ENCODE results near the gene HECTD1. TPM values are rescaled to one million over a fixed set of nuclear protein-coding genes. Genes with fewer than 3 reads are reported as not detected.

Gene HECTD1
- total RNA-seq, 1 experiment from 2014 or later = 160 TPM

- Histone ChIP-seq H3K27ac (ENCODE audit: low read depth, low read length) (no peak overlapping the region), H2AFZ (ENCODE audit: low read depth, low read length, poor library complexity, severe bottlenecking) (no peak overlapping the region), H3K9ac (ENCODE audit: low read length) (no peak overlapping the region), H3K4me1 (ENCODE audit: control insufficient read depth in 1 of 2, insufficient read depth in 2 of 2, low read length in 2 of 2) (peaks cover 0 to 4% of the 10 kb centered on the region in 2 experiments; a peak in 2 of 4 replicates), H4K20me1 (ENCODE audit: insufficient read depth) (no peaks in the 10 kb centered on the region), H3K79me2 (ENCODE audit: insufficient read depth, low read length) (no peaks in the 10 kb centered on the region), H3K27me3 (ENCODE audit: insufficient read depth, low read length) (no peaks in the 10 kb centered on the region), H3K36me3 (ENCODE audit: control insufficient read depth in 1 of 2, insufficient read depth in 2 of 2, low read length in 2 of 2) (no peaks in the 10 kb centered on the region), H3K4me3 (replicated peaks in 1 of 2; ENCODE audit: low read depth in 1 of 2, low read length in 2 of 2) (no peak overlapping the region), H3K9me3 (ENCODE audit: control insufficient read depth in 1 of 2, insufficient read depth in 1 of 2, low read depth in 1 of 2, low read length in 2 of 2) (no peaks in the 10 kb centered on the region), H3K9me2 (ENCODE audit: insufficient read depth) (no peaks in the 10 kb centered on the region), H3K4me2 (ENCODE audit: low read length) (no peak overlapping the region)
- ChIA-PET RAD21 (ENCODE audit: low non-redundant PET in 1 of 2, low total read pairs in 2 of 2, uncharacterized antibody in 2 of 2, unreplicated experiment in 2 of 2) (no interaction called here), CTCF (no interaction called here), POLR2A (no interaction called here)
- ATAC-seq (no peak), DNase-seq (ENCODE audit: low read depth, low spot score) (no peak)
- BruUV-seq (replicated peaks) = no TSS peak
- TF ChIP-seq CBX3 (IDR thresholded peaks at IDR 0.05; ENCODE audit: low read depth) = no peak
- no peak for TF ChIP-seq SP1 (IDR thresholded peaks at IDR 0.05; ENCODE audit: low read depth)
- TF ChIP-seq RAD21 (IDR thresholded peaks at IDR 0.05; ENCODE audit: low read depth) = no peak
- no peak for TF ChIP-seq EZH2 (IDR thresholded peaks at IDR 0.05)
- no peak for TF ChIP-seq ELF1 (IDR thresholded peaks at IDR 0.05; ENCODE audit: borderline replicate concordance, low read depth)
- no peak for TF ChIP-seq CTCF (IDR thresholded peaks at IDR 0.05 in 2 of 3, conservative IDR thresholded peaks at IDR 0.05 in 1 of 3; ENCODE audit: borderline replicate concordance in 1 of 3, insufficient read depth in 1 of 3, low read depth in 2 of 3, low read length in 2 of 3)
- TF ChIP-seq MAX (IDR thresholded peaks at IDR 0.05) = no peak
- TF ChIP-seq TCF7L2 (IDR thresholded peaks at IDR 0.05; ENCODE audit: borderline replicate concordance, extremely low read depth, insufficient read depth, insufficient read length) = no peak
- no peak for TF ChIP-seq ZFX (IDR thresholded peaks at IDR 0.05)
- TF ChIP-seq POLR2AphosphoS5 (IDR thresholded peaks at IDR 0.05; ENCODE audit: low read depth, low read length) = no peak
- no peak for TF ChIP-seq SIN3A (IDR thresholded peaks at IDR 0.05; ENCODE audit: low read depth)
- no peak for TF ChIP-seq YY1 (IDR thresholded peaks at IDR 0.05; ENCODE audit: extremely low read depth, insufficient replicate concordance, low read depth, low read length)
- TF ChIP-seq ZBTB33 (IDR thresholded peaks at IDR 0.05; ENCODE audit: extremely low read depth, insufficient replicate concordance, low read length) = no peak
- TF ChIP-seq JUND (IDR thresholded peaks at IDR 0.05) = no peak
- no peak for TF ChIP-seq POLR2A (IDR thresholded peaks at IDR 0.05; ENCODE audit: borderline replicate concordance, extremely low read depth, insufficient read depth, insufficient read length)
- intact Hi-C loops (cut with micrococcal nuclease) = no loop called here
These were observed 138.2 kb downstream of the HECTD1 start for GRCh38 chr14:31069343-31069742.

All from HCT116 (cell line).